OCI-LY7 (cell line): ENCODE measurements around the gene MCM9.

ENCODE experiments used
- CTCF ChIP-seq: fragments of 200-600 bp; sonication (generic); conservative IDR thresholded peaks from 2 replicates; pipeline ENCODE4 v1.5.1; 2014; ENCODE audit warnings: mild to moderate bottlenecking, antibody characterized with exemption, low read length, moderate library complexity, mixed read lengths
- EZH2phosphoT487 ChIP-seq: fragments of 200-600 bp; sonication (generic); IDR thresholded peaks from 2 replicates; pipeline ENCODE4 v1.6.1; 2018; ENCODE audit warnings: low read depth, borderline replicate concordance, mild to moderate bottlenecking, mixed run types, antibody characterized with exemption, low read length, moderate library complexity, mixed read lengths

- no peak for TF ChIP-seq CTCF
- no peak for TF ChIP-seq EZH2phosphoT487
These were observed 67.8 kb downstream of the MCM9 start for GRCh38 chr6:118867181-118867580.
